EL (cell line): Measurements from ENCODE around the gene RALGAPA1.
A peak's percentile ranks its signal among the peaks of the same experiment; 100 is the strongest.
"Not testable (repeated sequence)": the region's sequence is repeated elsewhere in the genome, so short reads cannot be mapped to it uniquely, and the experiment has no call there.

Experiments
- DNase-seq: peaks from one replicate; pipeline ENCODE4 v3.0.0-alpha.2; 2016

The RALGAPA1 gene

DNA sequence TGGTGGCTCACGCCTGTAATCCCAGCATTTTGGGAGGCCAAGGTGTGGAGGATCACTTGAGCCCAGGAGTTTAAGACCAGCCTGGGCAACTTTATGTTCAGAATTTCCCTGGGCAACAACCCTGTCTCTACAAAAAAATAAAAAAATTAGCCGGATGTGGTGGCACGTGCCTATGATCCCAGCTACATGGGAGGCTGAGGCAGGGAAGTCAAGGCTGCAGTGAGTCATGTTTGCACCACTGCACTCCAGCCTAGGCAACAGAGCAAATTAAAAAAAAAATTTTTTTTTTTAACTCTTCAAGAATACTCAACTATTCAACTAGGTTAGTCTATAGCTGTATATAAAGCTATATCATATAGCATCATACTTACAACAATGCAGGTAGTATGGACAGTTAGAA, 113.0 kb downstream of the RALGAPA1 start:
- no peak for DNase-seq

DNA sequence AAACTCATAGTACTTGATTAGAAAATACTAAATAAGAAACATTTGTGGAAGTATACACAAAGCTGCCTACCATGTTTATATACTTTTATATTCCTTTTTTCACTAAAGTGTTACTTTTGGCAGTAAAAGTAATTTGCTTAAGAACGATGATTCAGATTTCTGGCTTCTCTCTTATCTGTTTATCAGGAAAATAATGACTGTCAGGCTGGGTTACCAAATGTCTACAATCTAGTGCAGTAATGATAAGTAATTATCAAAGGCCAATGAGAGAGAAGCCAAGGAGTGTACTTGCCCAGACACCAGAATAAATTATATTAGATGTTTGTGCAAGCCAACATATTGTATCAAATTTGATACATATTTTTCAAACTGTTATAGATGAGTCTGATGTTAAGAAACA, 113.4 kb downstream of the RALGAPA1 start:
- DNase-seq = peak; percentile 8

DNA sequence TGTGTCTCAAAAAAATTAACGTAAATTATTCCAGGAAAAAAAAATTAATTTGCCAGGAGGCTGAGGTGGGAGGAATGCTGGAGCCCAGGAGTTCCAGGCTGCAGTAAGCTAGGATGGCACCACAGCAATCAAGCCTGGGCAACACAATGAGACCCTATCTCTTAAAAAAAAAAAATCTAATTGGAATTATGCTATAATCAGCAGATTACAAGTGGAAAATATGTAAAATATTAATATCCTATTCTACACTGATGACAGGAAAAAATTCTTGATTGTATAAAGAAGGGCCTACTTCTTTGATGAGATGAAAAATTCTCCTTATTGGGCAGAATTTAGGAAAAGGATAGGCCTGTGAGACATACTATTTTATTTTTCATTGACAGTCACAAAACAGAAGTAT, 114.0 kb downstream of the RALGAPA1 start:
- DNase-seq = no peak

DNA sequence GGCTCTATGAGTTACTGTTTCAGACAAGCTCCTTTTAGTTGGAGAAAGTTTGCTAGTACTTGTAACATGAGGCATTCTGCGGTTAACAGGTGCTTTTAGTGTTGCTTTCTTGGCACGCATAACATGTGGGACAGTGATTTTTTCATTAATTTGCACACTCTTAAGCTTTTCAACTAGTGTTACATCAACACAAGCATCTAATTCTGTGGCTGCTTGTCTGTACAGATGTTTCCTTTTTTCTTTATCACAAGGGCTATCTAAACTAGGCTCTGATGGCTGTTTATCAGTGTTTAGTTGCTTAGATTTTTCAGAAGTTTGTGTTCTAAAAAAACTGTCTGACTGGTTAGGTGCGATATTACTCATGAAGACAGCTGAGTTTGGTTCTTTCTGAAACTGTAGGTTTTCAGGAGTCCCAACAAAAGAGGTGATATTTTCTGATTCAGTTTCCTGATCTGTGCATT, 120.1 kb downstream of the RALGAPA1 start:
- no peak for DNase-seq

DNA sequence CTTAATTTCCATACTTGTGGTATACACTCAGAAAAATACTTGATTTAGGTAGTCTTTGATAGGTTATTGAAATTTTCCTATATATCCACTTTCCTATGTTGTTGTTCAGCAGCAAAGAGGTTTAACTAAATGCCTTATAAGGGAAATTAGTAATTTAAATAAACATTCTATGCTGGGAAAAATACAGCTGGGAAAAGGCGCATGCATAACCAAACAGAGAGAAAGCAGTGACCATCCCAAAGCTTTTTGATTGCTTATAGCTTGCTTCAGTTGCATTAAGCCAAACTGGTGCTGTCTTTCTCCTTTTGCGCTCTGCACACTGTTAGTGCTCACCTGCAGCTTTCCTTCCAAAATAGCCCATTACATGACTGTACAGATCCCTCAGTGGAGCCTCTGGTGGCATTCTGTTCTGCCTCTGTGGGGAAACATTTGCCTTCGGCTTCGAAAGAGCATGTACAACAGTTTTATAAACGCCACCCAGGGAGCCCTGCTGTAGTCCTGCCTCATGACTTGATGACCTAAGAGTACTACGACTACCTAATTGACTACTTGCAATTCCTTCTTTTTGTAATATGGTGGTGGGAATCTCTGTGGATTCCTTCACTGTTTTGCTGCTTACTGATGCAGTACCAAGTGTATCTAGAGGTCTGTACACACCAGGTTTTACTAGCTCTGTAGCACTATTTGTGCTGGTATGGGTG, 120.8 kb downstream of the RALGAPA1 start:
- DNase-seq = no peak

DNA sequence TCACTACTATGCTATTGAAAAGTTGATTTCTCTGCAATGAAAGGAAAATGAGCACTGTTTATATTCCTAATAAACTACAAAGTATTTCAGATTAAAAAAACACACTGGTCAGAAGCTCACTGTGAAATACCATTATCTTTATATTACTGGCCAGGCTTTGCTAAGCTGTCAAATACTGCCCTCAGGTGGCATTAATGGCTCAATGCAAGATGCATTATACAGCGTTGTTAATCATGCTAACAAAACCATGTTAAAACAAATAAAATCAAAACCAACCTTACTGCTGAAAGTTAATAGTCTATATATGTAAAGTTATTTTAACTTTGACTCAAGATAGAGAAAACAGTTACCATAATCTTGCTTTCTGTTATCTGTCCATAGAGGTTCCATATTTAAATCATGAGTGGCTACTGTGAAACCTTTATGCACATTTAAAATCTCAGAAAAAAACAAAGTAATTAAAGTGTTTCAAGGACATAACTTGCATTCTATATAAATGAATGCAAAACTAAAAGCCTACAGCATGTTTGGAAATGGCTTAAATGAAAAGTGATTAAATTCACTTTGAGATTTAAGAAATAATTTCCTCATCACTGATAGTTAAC, 121.7 kb downstream of the RALGAPA1 start:
- peak; percentile 48 for DNase-seq

DNA sequence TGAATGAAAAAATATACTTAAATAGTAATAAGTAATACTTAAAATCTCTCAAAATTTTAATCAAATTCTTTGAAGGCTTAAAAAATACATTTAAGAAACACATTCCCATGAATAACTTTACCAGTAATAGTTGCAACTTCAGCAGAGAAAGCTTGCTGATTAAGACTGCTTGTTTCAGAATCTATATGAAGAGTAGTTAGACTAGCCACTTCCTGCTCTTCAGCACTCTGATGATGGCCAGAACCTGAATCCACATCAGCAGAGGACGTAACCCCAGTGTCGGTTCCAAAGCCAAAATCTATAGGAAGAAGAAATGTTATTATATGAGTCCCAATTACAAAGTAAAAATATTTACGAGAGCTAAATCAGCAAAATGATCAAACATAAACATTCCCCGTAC, 125.4 kb downstream of the RALGAPA1 start:
- DNase-seq = not testable (repeated sequence)

DNA sequence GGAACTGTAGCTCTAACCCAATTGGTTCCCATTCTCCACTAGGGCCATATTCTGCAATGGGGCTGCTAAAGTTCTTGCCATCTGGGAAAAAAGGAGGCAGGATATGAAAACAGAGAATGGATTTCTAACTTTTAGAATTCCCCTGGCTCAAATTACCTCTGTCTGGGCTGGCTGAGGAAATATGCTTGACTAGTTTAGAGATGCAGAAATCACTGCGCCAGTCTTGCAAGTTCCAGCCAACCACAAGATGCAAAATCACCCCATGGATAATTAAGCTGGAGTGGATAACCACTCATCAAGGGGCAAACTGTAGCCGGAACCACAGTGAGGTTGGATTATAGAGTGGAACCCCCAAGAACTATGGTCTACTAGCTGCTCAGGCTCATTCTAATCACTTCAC, 126.3 kb downstream of the RALGAPA1 start:
- DNase-seq = no peak

GRCh38 chr14:35678403-35679028, 130.6 kb downstream of the RALGAPA1 start:
- DNase-seq = no peak

DNA sequence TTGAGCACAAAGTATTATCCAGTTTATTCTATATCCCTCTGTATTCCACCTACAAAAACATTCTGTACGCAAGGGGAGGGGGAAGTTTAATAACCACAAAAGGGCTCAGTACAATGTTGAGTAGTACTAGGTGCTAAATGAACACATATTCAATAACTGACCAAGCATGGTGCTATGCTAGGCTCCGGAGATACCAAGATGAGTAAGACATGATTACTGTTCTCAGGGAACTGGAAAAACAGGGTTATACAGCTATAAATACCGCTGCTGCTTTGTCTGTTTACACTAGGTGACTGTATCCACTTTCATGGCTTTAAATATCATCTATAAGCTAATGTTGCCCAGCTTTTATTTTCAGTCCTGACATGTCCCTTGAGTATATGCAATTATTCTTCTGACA, 139.3 kb downstream of the RALGAPA1 start:
- peak; percentile 30 for DNase-seq

DNA sequence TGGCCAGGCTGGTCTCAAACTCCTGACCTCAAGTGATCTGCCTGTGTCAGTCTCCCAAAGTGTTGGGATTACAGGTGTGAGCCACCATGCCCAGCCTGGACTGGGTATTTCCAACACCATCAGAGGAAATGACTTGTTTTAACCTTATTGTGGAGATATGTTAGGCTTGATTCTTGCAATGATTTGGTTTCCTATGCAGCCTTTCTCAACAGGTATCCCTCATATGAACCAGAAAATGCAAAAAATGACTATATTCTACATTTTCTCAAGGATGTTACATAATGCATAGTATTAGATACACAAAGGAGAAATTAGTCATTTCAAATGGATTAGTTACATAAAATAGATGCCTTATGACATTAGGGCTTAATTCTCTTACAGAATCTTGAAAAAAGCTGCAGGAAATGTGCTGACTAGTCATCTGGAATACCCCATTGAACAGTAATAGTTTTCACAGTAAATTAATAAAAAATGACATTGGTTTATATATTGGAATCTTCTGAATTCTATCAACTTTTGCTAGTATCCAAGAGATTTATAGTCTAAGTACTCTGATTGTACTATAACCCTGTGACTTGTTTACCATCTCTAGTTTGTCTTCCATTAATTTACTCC, 142.6 kb downstream of the RALGAPA1 start:
- DNase-seq = no peak

GRCh38 chr14:35661875-35662274, 147.2 kb downstream of the RALGAPA1 start:
- no peak for DNase-seq

DNA sequence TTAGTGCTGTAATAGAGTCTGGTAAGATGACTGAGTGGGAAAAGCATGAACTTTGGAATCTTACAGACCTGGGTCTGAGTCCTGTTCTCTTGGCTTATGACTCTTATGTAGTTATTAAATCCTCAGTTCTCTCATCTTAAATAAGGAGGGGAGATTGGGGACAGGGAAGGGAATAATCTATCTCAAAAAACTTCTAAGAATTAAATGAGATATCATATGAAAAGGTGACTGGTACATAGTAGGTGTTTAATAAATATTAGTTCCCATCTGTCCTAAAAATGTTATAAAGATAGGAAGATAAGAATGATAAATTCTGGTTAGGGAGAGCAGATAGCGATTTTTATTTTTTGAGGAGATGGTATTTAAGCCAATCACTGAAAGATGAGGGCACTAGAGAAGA, 156.1 kb downstream of the RALGAPA1 start:
- no peak for DNase-seq

- no peak for DNase-seq
Observed at GRCh38 chr14:35643513-35643912, 165.6 kb downstream of the RALGAPA1 start.

DNA sequence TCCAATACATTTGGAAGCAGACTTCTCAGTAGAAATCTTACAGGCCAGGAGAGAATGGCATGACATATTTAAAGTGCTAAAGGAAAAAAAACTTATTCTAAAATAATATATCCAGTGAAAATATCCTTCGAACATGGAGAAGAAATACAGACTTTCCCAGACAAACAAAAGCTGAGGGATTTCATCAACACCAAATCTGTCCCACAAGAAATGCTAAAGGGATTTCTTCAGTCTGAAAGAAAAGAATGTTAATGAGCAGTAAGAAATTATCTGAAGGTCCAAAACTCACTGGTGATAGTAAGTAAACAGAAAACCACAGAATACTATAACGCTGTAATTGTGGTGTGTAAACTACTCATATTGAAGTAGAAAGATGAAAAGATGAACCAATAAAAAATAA, 171.2 kb downstream of the RALGAPA1 start:
- no peak for DNase-seq

- DNase-seq = no peak
Observed at GRCh38 chr14:35637269-35637668, 171.8 kb downstream of the RALGAPA1 start.

- no peak for DNase-seq
Observed at GRCh38 chr14:35632676-35633075, 176.4 kb downstream of the RALGAPA1 start.

DNA sequence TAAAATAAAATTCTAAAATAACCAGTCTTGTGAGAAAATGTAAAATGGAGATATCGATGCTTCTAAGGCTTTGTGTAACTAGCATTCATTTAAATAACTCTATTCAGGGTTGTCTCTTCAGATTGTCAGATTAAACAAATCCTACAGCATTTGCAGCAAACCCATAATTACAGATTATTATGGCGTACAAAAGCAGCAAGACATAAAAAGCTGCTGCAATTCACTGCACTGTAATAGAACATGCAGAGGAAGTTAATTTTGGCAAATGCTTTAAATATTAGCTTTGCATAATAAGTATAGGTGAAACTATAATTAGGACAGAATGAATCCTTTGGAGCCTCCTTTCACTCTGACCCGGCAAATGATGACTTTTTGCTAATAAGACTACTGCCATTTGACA, 176.8 kb downstream of the RALGAPA1 start:
- DNase-seq = no peak

DNA sequence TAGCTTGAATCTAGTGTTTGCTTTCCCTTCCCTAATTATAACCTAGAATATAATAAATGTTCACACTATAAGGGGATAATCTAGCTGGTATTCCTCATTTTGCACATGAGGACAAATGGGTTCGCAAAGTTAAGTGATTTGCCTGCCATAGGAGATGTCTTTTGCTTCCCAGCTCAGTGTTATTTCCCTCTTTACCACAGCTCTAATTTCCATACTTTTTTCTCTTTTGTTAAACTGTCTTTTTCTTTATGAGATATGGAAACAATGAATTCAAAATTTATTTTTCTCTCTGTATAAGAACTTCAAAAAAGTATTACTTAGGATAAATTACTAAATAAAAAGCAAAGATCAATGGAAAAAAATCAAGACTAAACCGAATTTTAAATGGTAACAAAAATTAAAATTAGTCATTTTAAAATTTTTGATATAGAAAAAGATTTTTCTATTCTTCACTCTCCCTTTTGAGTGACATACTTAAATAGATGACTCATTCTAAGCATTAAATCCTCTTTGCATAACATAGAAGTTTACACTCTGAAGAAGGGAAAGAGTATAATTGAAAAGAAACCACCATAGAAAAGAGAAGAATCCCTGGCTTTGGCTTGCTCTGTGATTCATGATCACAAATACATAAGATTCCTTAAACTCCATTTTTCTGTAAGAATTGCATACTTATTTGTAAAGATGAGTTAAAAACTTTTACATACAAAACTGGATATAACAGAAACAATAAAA, 177.9 kb downstream of the RALGAPA1 start:
- DNase-seq = no peak

- DNase-seq = no peak
Observed at GRCh38 chr14:35628989-35629388, 180.1 kb downstream of the RALGAPA1 start.

- not testable (repeated sequence) for DNase-seq
Observed at GRCh38 chr14:35626947-35627346, 182.1 kb downstream of the RALGAPA1 start.

DNA sequence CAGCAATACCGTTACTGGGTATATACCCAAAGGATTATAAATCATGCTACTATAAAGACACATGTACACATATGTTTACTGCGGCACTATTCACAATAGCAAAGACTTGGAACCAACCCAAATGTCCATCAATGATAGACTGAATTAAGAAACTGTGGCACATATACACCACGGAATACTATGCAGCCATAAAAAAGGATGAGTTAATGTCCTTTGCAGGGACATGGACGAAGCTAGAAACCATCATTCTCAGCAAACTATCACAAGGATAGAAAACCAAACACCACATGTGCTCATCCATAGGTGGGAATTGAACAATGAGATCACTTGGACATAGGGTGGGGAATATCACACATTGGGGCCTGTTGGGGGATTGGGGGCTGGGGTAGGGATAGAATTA, 187.1 kb downstream of the RALGAPA1 start:
- not testable (repeated sequence) for DNase-seq

- DNase-seq = not testable (repeated sequence)
Observed at GRCh38 chr14:35619998-35620397, 189.1 kb downstream of the RALGAPA1 start.
